ENCODE results near the gene INF2. TPM values are rescaled to one million over a fixed set of nuclear protein-coding genes. Genes with fewer than 3 reads are reported as not detected.

The INF2 gene
- total and polyA plus RNA-seq, 9 of the 15 experiments (the other 6 are each of a cell fraction or from before 2014, with no cell fraction given), result 0.56 to 31.3 (median 7.8) TPM

DNA sequence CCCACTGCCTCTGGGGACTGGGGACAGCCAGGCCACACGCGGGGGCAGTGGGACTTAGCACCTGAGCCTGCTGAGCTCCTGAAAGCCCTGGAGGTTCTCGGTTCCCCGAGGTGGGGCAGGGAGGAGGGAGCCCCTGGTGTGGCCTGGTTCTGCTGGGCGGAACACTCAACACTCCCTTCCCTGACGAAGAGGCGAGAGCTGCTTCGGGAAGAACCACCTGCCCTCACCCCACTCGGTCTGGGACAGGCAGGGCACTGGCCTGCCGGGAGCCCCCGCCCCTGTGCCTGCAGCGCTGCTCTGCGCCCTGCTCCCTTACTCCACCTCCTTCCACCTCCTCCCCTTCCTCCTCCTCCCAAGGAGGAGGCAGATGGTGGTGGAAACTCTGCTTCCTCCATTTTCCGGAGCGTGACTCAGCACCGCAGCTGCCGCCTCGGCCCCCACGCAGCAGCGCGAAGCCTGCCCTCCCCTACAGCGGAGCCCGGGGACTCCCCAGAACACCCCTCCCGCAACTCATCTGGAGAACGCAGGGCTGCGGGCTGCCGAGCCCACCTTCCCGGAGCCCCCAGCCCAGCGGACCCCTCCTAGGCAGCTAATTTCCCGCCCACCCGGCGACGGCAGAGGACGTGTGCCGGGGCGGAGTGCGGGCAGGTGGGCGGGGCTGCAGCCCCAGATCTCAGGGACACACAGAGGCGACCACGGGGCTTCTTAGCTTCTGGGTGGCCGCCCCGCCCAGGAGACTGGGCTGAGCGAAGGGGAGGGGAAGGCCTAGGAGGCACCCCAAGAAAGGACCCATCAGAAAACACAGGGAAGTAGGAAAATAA lies 11.7 kb upstream of the INF2 start (continued):
- no peak for TF ChIP-seq RBM25 (IDR thresholded peaks at IDR 0.05; ENCODE audit: low read depth, low read length, severe bottlenecking)
- no peak for TF ChIP-seq CAMTA2 (CRISPR knock-in tag; conservative IDR thresholded peaks at IDR 0.05)
- TF ChIP-seq ZBTB34 (CRISPR knock-in tag; IDR thresholded peaks at IDR 0.05), result no peak
- no peak for TF ChIP-seq TAL1 (IDR thresholded peaks at IDR 0.05)
- no peak for TF ChIP-seq ZNF717 (CRISPR knock-in tag; IDR thresholded peaks at IDR 0.05)
- TF ChIP-seq CBX8 (IDR thresholded peaks at IDR 0.05; ENCODE audit: borderline replicate concordance, extremely low read depth, low read depth, low read length, poor library complexity, severe bottlenecking), result no peak
- TF ChIP-seq, protein P1, sequence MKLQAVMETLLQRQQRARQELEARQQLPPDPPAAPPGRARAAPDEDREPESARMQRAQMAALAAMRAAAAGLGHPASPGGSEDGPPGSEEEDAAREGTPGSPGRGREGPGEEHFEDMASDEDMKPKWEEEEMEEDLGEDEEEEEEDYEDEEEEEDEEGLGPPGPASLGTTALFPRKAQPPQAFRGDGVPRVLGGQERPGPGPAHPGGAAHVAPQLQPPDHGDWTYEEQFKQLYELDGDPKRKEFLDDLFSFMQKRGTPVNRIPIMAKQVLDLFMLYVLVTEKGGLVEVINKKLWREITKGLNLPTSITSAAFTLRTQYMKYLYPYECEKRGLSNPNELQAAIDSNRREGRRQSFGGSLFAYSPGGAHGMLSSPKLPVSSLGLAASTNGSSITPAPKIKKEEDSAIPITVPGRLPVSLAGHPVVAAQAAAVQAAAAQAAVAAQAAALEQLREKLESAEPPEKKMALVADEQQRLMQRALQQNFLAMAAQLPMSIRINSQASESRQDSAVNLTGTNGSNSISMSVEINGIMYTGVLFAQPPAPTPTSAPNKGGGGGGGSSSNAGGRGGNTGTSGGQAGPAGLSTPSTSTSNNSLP (IDR thresholded peaks at IDR 0.05; ENCODE audit: borderline replicate concordance, low read depth, low read length), result no peak
- peak; percentile 70; the same call in 1 of the 2 replicates for TF ChIP-seq ZNF175 (CRISPR knock-in tag; IDR thresholded peaks at IDR 0.05; ENCODE audit: low read depth)
- no peak for TF ChIP-seq MITF (IDR thresholded peaks at IDR 0.05)

Data from K562 (cell line).